HCT116 (cell line): Measurements from ENCODE around the gene TAS2R41. TPM values are rescaled to one million over a fixed set of nuclear protein-coding genes. Genes with fewer than 3 reads are reported as not detected.

Source experiments
- ATAC-seq: fragments of 200-7000 bp; cut with Tn5 transposase; 2 replicates; pipeline ENCODE4 v1.9.1; 2020; ENCODE audit warnings: mild to moderate bottlenecking, moderate library complexity
- BruUV-seq: library from RNA; stranded (reverse); fragments of 400-500 nt; replicated peaks from 2 replicates; lab custom pipeline; 2021; lab: Mats Ljungman, UMichigan
- CTCF ChIA-PET: fragments of 300-600 bp; sonication (Branson Sonifier 250); formaldehyde crosslinking; loops from one replicate; lab custom pipeline; 2021; ENCODE audit warnings: antibody characterized with exemption; lab: Charles Lee
- POLR2A ChIA-PET: fragments of 300-600, 350-600 bp; sonication (Branson Sonifier 250); formaldehyde crosslinking; loops from one replicate; lab custom pipeline; 2021; ENCODE audit warnings: antibody characterized with exemption; lab: Charles Lee
- RAD21 ChIA-PET, 2 experiments: fragments of 300-600 bp; sonication (Branson Sonifier 250); formaldehyde crosslinking; loops; one replicate each; lab custom pipeline; 2023; ENCODE audit warnings: low total read pairs in 2 of 2; ENCODE audit not compliant: uncharacterized antibody in 2 of 2, unreplicated experiment in 2 of 2, low non-redundant PET in 1 of 2; lab: Charles Lee
- DNase-seq: peaks from one replicate; pipeline ENCODE4 v3.0.0-alpha.2; 2010; ENCODE audit warnings: low read depth, low spot score
- H2AFZ ChIP-seq: fragments of 200-600 bp; shearing (Covaris generic), sonication (generic); 2 replicates; pipeline ENCODE4 v1.6.1; 2017; ENCODE audit warnings: low read depth, mixed run types, mixed read lengths, antibody characterized with exemption, low read length; ENCODE audit not compliant: poor library complexity, severe bottlenecking
- H3K27ac ChIP-seq: 2 replicates; pipeline ENCODE4 v1.5.1; 2012; ENCODE audit warnings: low read depth, low read length
- H3K27me3 ChIP-seq: fragments of 200-600 bp; sonication (generic); 2 replicates; pipeline ENCODE4 v1.6.1; 2016; ENCODE audit warnings: mixed run types, low read length, mixed read lengths; ENCODE audit not compliant: insufficient read depth
- H3K36me3 ChIP-seq, 2 experiments: fragments of 200-500 bp in 1 of 2; fragments of 200-600 bp in 1 of 2; sonication (Bioruptor generic) in 1 of 2; sonication (generic) in 1 of 2; 2 replicates each; pipeline versions ENCODE4 v1.5.1 to v1.6.1; 2014 to 2016; ENCODE audit warnings: low read length in 2 of 2, inconsistent platforms in 1 of 2, mixed read lengths in 1 of 2, mixed run types in 1 of 2; ENCODE audit not compliant: insufficient read depth in 2 of 2, control insufficient read depth in 1 of 2
- H3K4me1 ChIP-seq, 2 experiments: fragments of 200-600 bp in 1 of 2; sonication (generic) in 1 of 2; 2 replicates each; pipeline versions ENCODE4 v1.5.1 to v1.6.1; 2012 to 2017; ENCODE audit warnings: low read length in 2 of 2, inconsistent platforms in 1 of 2, mild to moderate bottlenecking in 1 of 2, mixed read lengths in 1 of 2, mixed run types in 1 of 2, moderate library complexity in 1 of 2; ENCODE audit not compliant: insufficient read depth in 2 of 2, control insufficient read depth in 1 of 2
- H3K4me2 ChIP-seq: fragments of 200-600 bp; sonication (generic); 2 replicates; pipeline ENCODE4 v1.6.1; 2017; ENCODE audit warnings: mixed run types, low read length, mixed read lengths
- H3K4me3 ChIP-seq, 2 experiments: fragments of 200-600 bp in 1 of 2; sonication (generic) in 1 of 2; replicated peaks in 1 of 2; 2 replicates each; pipeline ENCODE4 v1.5.1; 2011 to 2016; ENCODE audit warnings: low read length in 2 of 2, control low read depth in 1 of 2, low read depth in 1 of 2, mild to moderate bottlenecking in 1 of 2, mixed read lengths in 1 of 2, mixed run types in 1 of 2
- H3K79me2 ChIP-seq: fragments of 200-600 bp; sonication (generic); 2 replicates; pipeline ENCODE4 v1.6.1; 2017; ENCODE audit warnings: mild to moderate bottlenecking, mixed run types, low read length, moderate library complexity, mixed read lengths; ENCODE audit not compliant: insufficient read depth
- H3K9ac ChIP-seq: fragments of 200-600 bp; sonication (generic); 2 replicates; pipeline ENCODE4 v1.6.1; 2016; ENCODE audit warnings: low read length, mixed read lengths
- H3K9me2 ChIP-seq: fragments of 200-600 bp; sonication (generic), shearing (Covaris generic); 2 replicates; pipeline ENCODE4 v1.6.1; 2017; ENCODE audit warnings: mixed run types, mild to moderate bottlenecking, moderate library complexity; ENCODE audit not compliant: insufficient read depth
- H3K9me3 ChIP-seq, 2 experiments: fragments of 200-500 bp in 1 of 2; fragments of 200-600 bp in 1 of 2; sonication (Bioruptor generic) in 1 of 2; sonication (generic) in 1 of 2; 2 replicates each; pipeline ENCODE4 v1.6.1; 2014 to 2017; ENCODE audit warnings: low read length in 2 of 2, mixed read lengths in 2 of 2, inconsistent platforms in 1 of 2, low read depth in 1 of 2, mild to moderate bottlenecking in 1 of 2, mixed run types in 1 of 2, moderate library complexity in 1 of 2; ENCODE audit not compliant: control insufficient read depth in 1 of 2, insufficient read depth in 1 of 2
- H4K20me1 ChIP-seq: fragments of 200-600 bp; sonication (generic), shearing (Covaris generic); 2 replicates; pipeline ENCODE4 v1.6.1; 2017; ENCODE audit warnings: mixed run types, mild to moderate bottlenecking, moderate library complexity; ENCODE audit not compliant: insufficient read depth
- JUND ChIP-seq: IDR thresholded peaks from 2 replicates; pipeline ENCODE4 v1.6.1; 2012
- POLR2A ChIP-seq: IDR thresholded peaks from 2 replicates; pipeline ENCODE4 v1.7.0; 2011; ENCODE audit warnings: borderline replicate concordance; ENCODE audit not compliant: insufficient read depth, insufficient read length; ENCODE audit errors: extremely low read depth
- SP1 ChIP-seq: IDR thresholded peaks from 2 replicates; pipeline ENCODE4 v1.6.1; 2012; ENCODE audit warnings: low read depth
- SRF ChIP-seq: IDR thresholded peaks from 2 replicates; pipeline ENCODE4 v1.6.1; 2012; ENCODE audit warnings: low read depth
- ZNF274 ChIP-seq: fragments of 200-500 bp; sonication (Bioruptor generic); IDR thresholded peaks from 2 replicates; pipeline ENCODE4 v1.6.1; 2014; ENCODE audit warnings: mild to moderate bottlenecking, low read depth, low read length, inconsistent platforms
- intact Hi-C: fragments of 100-400 bp; cut with micrococcal nuclease; formaldehyde crosslinking; loops from 2 replicates; pipeline ENCODE4 v1.10.0; 2022
- total RNA-seq: library from RNA; stranded (reverse); gene quantifications from one replicate; pipeline ENCODE4 v1.2.1, GENCODE V29; 2021; ENCODE audit not compliant: unreplicated experiment
- TF ChIP-seq, protein P1 (sequence below): IDR thresholded peaks from 2 replicates; pipeline ENCODE4 v1.6.1; 2011; ENCODE audit warnings: mild to moderate bottlenecking, low read length, moderate library complexity; ENCODE audit not compliant: insufficient replicate concordance; ENCODE audit errors: extremely low read depth

Gene TAS2R41
- total RNA-seq, 1 experiment from 2014 or later: not detected

DNA sequence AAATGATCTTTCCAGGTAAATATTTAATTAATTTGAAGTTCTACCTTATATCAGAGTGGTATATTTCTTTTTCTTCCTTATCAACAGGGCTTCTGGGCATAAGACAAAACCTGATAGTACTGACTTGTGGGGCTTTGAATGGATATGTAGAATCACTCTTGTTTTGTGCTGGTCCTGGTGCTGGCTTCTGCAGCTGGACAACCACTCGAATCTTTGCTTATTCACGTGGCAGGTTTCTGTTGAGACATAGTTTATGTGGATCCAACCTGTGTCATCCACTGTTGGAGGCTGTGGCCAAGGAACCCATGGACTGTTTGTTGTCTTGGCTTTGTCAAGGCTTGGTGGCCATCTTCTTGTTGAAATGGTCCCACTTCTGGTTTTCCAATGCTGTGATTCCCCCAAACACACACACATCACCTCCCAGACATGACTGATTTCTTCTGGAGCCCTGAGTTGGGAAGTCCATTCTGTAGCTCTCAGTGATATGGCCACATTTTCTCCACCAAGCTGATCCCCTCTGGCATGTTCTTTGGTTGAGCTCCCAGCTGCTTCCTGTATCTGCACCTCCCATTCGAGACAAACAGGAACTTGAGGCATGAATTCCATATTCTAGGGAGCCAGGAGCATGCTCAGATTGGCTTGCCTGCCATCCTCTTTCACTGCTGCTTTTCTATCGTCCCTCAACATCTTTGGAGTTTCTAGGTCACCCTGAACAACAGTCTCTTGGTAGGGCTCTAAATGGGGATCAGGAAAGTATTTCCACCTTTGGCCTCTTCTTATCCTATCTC is 19.5 kb downstream of the TAS2R41 start (continued):
- TF ChIP-seq, protein P1, sequence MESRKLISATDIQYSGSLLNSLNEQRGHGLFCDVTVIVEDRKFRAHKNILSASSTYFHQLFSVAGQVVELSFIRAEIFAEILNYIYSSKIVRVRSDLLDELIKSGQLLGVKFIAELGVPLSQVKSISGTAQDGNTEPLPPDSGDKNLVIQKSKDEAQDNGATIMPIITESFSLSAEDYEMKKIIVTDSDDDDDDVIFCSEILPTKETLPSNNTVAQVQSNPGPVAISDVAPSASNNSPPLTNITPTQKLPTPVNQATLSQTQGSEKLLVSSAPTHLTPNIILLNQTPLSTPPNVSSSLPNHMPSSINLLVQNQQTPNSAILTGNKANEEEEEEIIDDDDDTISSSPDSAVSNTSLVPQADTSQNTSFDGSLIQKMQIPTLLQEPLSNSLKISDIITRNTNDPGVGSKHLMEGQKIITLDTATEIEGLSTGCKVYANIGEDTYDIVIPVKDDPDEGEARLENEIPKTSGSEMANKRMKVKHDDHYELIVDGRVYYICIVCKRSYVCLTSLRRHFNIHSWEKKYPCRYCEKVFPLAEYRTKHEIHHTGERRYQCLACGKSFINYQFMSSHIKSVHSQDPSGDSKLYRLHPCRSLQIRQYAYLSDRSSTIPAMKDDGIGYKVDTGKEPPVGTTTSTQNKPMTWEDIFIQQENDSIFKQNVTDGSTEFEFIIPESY: no peak
- no peak for TF ChIP-seq ZNF274
- no peak for TF ChIP-seq JUND
- no peak for TF ChIP-seq POLR2A

DNA sequence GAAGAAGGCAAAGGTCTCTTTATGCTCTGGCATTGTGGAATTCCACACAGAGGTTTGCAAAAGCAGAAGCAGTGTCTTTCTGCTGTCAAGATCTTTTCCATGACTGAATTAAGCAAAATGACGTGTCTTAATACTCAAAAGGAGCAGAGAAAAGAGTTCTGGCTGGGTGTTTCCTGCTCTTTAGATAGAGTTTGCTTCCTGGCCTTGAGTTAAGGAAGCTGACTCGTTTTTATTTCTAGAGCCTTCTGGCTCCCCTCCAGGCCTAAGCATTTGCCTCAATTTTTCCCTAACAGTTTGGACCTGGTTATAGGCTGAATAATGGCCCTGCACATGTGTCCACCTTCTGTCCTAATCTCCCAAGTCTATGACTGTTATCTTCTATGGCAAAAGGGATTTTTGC is 21.6 kb downstream of the TAS2R41 start:
- intact Hi-C loops: loop anchor here (10.0 kb wide), 1 partner anchor 494 kb away; no protein-coding TSS in a partner anchor
- Histone ChIP-seq H3K9me3 (no peaks in the 10 kb centered on the region), H3K36me3 (no peaks in the 10 kb centered on the region), H3K4me2 (no peak overlapping the region), H3K79me2 (no peaks in the 10 kb centered on the region), H3K9ac (no peak overlapping the region), H3K27me3 (no peaks in the 10 kb centered on the region), H3K9me2 (no peaks in the 10 kb centered on the region), H2AFZ (no peak overlapping the region), H3K4me3 (no peak overlapping the region), H4K20me1 (no peaks in the 10 kb centered on the region), H3K27ac (no peak overlapping the region), H3K4me1 (no peaks in the 10 kb centered on the region)
- TF ChIP-seq JUND: no peak
- TF ChIP-seq SP1: 0 out of 2 replicates have a peak, but pooled peaks have one; percentile 10
- no peak for TF ChIP-seq SRF
- no peak for ATAC-seq
- CTCF ChIA-PET: interaction anchor here (1.2 kb wide), 1 partner anchor 9 kb away, joined by 4 read pairs; no protein-coding TSS in a partner anchor
- DNase-seq: no peak
- BruUV-seq: no TSS peak
- RAD21 ChIA-PET: no interaction called here
- POLR2A ChIA-PET: interaction anchor here (0.7 kb wide), 1 partner anchor 1158 kb away, joined by 3 read pairs; no protein-coding TSS in a partner anchor
